ENCODE results near the gene SH3BGRL2. TPM values are rescaled to one million over a fixed set of nuclear protein-coding genes. Genes with fewer than 3 reads are reported as not detected.
"Not testable (repeated sequence)": the region's sequence is repeated elsewhere in the genome, so short reads cannot be mapped to it uniquely, and the experiment has no call there.

Gene SH3BGRL2
- total RNA-seq, 4 donors from 2014 or later: 34.2 to 102 (median 56.6) TPM

DNA sequence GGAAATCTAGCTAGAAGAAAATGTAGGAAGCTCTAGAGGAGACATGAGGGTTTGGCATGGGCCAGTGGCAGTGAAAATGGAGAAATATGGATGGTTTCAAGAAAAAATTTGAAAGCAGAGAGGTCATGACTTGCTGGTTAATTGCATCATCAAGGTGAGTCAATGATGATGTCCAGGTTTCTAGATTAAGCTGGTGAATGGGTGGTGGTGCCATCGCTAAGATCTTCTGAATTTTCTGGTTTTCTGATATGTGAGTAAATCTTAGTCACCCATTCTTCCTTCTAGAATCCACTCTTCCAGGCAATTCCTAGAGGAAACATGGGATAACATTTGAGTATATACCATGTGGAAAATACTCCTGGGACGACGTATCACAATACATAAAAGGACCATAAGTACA lies 25.0 kb downstream of the SH3BGRL2 start:
- Histone ChIP-seq H3K4me1 (peaks cover 0 to 8% (median 0%) of the 10 kb centered on the region in 3 donors), H3K4me3 (no peak overlapping the region), H3K9me3 (no peaks in the 10 kb centered on the region), H3K27me3 (no peaks in the 10 kb centered on the region), H3K36me3 (no peaks in the 10 kb centered on the region), H3K27ac (no peak overlapping the region)
- intact Hi-C loops (cut with DNase I): no loop called here
- no peak for DNase-seq
- WGBS, 2 donors: 71 to 82% methylated on average over 3 of the region's 3 CpGs
- TF ChIP-seq, protein P1, sequence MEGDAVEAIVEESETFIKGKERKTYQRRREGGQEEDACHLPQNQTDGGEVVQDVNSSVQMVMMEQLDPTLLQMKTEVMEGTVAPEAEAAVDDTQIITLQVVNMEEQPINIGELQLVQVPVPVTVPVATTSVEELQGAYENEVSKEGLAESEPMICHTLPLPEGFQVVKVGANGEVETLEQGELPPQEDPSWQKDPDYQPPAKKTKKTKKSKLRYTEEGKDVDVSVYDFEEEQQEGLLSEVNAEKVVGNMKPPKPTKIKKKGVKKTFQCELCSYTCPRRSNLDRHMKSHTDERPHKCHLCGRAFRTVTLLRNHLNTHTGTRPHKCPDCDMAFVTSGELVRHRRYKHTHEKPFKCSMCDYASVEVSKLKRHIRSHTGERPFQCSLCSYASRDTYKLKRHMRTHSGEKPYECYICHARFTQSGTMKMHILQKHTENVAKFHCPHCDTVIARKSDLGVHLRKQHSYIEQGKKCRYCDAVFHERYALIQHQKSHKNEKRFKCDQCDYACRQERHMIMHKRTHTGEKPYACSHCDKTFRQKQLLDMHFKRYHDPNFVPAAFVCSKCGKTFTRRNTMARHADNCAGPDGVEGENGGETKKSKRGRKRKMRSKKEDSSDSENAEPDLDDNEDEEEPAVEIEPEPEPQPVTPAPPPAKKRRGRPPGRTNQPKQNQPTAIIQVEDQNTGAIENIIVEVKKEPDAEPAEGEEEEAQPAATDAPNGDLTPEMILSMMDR (IDR thresholded peaks at IDR 0.05): no peak
- TF ChIP-seq POLR2A (IDR thresholded peaks at IDR 0.05): no peak

DNA sequence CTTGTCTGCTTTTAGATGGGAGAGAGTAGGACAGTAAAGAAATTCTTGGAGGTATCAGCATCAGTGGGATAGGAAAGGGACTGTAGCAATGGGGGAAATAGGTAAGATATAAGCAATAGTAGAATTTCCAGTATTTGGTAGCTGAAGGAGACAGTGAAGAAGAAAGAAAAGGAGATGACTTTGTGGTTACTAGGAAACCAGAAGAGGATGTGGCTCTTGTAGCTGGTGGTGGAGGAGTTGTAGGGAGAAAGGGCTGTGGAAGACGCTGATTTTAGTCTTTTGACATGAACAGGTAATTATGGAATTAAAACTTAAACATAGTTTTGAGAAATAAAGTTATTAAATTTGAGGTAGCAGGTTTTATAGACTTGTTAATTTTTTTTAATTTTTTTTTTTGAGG lies 26.1 kb downstream of the SH3BGRL2 start:
- H3K27me3 ChIP-seq: no peaks in the 10 kb centered on the region
- H3K27ac ChIP-seq: no peak overlapping the region
- H3K4me3 ChIP-seq: no peak overlapping the region
- no peaks in the 10 kb centered on the region for H3K9me3 ChIP-seq
- DNase-seq: no peak
- intact Hi-C loops (cut with DNase I): no loop called here
- WGBS, 2 donors: 58 to 84% methylated on average over 1 of the region's 1 CpG
- no peaks in the 10 kb centered on the region for H3K36me3 ChIP-seq
- peaks cover 0 to 8% (median 0%) of the 10 kb centered on the region in 3 donors for H3K4me1 ChIP-seq
- no peak for TF ChIP-seq POLR2A (IDR thresholded peaks at IDR 0.05)
- TF ChIP-seq, protein P1 (IDR thresholded peaks at IDR 0.05): no peak

DNA sequence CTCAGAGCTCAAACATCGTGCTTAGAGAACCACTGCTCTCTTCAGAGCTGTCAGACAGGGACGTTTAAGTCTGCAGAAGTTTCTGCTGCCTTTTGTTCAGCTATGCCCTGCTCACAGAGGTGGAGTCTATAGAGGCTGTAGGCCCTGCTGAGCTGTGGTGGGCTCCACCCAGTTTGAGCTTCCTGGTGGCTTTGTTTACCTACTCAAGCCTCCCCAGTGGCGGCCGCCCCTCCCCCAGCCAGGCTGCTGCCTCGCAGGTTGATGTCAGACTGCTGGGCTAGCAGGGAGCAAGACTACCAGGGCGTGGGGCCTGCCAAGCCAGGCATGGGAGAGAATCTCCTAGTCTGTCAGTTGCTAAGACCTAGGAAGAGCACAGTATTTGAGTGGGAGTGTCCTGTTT lies 32.5 kb downstream of the SH3BGRL2 start:
- DNase-seq; H3K4me3 ChIP-seq; H3K27me3 ChIP-seq; H3K36me3 ChIP-seq; H3K9me3 ChIP-seq; intact Hi-C loops (cut with DNase I): not testable (repeated sequence)
- Histone ChIP-seq H3K4me1 (peaks cover 0 to 30% (median 0%) of the 10 kb centered on the region in 3 donors), H3K27ac (peak overlapping the region in 3 of 4 donors; percentile 9 to 50 (median 46))
- WGBS, 2 donors: 70% methylated on average over 6 of the region's 6 CpGs; no CpG with 5 or more reads in 1 of the 2 donors

DNA sequence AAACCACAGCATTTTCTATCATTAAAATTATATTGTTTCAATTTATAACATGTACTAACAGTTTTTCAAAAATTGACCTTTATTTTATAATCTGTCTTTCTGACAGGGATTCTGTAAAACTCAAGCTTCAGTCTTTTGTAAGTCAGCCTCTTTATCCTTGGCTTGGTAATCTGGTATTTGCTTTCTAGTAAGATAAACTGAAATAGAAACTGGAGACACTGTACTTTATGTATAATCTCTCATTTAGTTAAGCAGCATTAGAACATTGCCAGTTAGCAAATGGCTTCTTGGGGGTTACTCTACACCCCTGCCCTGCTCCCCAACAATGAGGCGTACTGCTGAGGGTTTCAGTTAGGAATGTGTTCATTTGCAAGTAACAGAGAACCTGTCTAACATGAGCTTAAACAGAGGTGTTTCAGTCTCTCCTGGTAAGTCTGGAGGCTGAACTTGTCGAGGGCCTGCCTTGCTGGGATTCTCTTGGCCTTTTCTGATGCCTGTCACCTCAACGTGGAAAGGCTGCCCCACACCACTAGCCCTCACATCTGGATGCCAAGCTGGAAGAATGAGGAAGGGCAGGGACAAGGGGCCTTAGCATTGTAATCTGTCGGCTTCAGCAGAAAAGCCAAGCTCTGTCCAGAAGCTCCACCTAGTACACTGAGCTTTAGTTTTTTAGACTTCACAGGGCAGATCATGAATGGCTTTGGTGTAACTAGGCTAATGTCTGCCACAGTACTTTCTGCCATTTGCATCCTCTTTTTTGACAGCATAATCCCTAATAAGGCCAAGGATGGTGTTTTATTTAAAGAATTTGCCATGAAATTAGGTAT lies 34.8 kb downstream of the SH3BGRL2 start:
- intact Hi-C loops (cut with DNase I): no loop called here
- no peak for TF ChIP-seq POLR2A (IDR thresholded peaks at IDR 0.05)
- TF ChIP-seq, protein P1 (IDR thresholded peaks at IDR 0.05): no peak
- Histone ChIP-seq H3K36me3 (no peaks in the 10 kb centered on the region), H3K27me3 (no peaks in the 10 kb centered on the region), H3K4me3 (no peak overlapping the region), H3K9me3 (no peaks in the 10 kb centered on the region), H3K4me1 (peaks cover 0 to 40% (median 0%) of the 10 kb centered on the region in 3 donors), H3K27ac (peak overlapping the region; percentile 22 to 55 (median 47))
- WGBS, 2 donors: 61 to 80% methylated on average over 4 of the region's 4 CpGs
- DNase-seq: no peak

DNA sequence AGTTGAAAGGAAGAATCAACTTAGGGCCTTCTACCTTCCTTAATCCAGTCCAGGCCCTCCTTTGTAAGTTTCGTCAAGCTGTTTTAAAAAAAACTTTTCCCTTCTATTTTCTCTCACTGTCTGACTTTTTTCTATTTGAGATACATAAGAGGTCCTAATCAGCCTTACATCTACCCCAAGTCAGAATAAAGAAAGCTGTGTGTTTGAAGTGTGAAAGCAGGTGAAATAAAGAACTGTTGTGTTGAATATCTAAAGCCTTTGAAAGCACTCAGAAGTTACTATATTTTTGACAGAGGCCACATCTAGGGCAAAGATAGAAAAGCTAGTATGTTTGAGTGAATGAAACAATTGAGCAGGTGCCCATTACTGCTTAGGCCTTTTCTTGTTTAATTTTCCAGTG lies 35.5 kb downstream of the SH3BGRL2 start:
- WGBS, 2 donors: 73 to 88% methylated on average over 1 of the region's 1 CpG
- H3K4me1 ChIP-seq: peaks cover 0 to 47% (median 0%) of the 10 kb centered on the region in 3 donors
- H3K9me3 ChIP-seq: no peaks in the 10 kb centered on the region
- DNase-seq: no peak
- H3K27me3 ChIP-seq: no peaks in the 10 kb centered on the region
- no peaks in the 10 kb centered on the region for H3K36me3 ChIP-seq
- no peak overlapping the region for H3K4me3 ChIP-seq
- intact Hi-C loops (cut with DNase I): no loop called here
- peak overlapping the region in 3 of 4 donors; percentile 40 to 55 (median 54) for H3K27ac ChIP-seq
- TF ChIP-seq POLR2A (IDR thresholded peaks at IDR 0.05): no peak
- TF ChIP-seq, protein P1 (IDR thresholded peaks at IDR 0.05): no peak
